A549 (cell line): ENCODE measurements around the gene RPL13. TPM values are rescaled to one million over a fixed set of nuclear protein-coding genes. Genes with fewer than 3 reads are reported as not detected.

Experiments
- ATAC-seq, 2 experiments: fragments of 200-7000 bp in 1 of 2; fragments of >200 bp in 1 of 2; cut with Nextera tagmentation in 1 of 2; cut with Tn5 transposase in 1 of 2; 3 replicates each; pipeline versions ENCODE4 v1.8.0 to v1.9.1; 2018 to 2020; ENCODE audit warnings: mild to moderate bottlenecking in 1 of 2, moderate library complexity in 1 of 2
- CTCF ChIA-PET: fragments of 300-600 bp; sonication (Branson Sonifier 250); formaldehyde crosslinking; extraction: SDS; loops from one replicate; lab custom pipeline; 2021; ENCODE audit warnings: antibody characterized with exemption, inconsistent platforms; lab: Yijun Ruan, JAX
- POLR2A ChIA-PET: fragments of 350-600 bp; formaldehyde crosslinking; extraction: SDS; loops from one replicate; lab custom pipeline; 2021; ENCODE audit warnings: antibody characterized with exemption, inconsistent platforms; lab: Yijun Ruan, JAX
- DNase-seq, 2 experiments: peaks; one replicate each; pipeline versions ENCODE4 v3.0.0 to v3.0.0-alpha.2; 2011 to 2016; ENCODE audit warnings: low read depth in 1 of 2, low spot score in 1 of 2
- FAIRE-seq: peaks from 2 replicates; lab custom pipeline; 2011; peaks lifted over from hg19 to GRCh38; lab: Jason Lieb, UNC
- H3K27ac ChIP-seq, 2 experiments: fragments of >200 bp; sonication (Bioruptor Twin); formaldehyde crosslinking; 3 replicates each; pipeline ENCODE4 v1.5.1; 2016 to 2017
- H3K4me1 ChIP-seq: fragments of >200 bp; sonication (Bioruptor Twin); formaldehyde crosslinking; 3 replicates; pipeline ENCODE4 v1.6.1; 2016
- H3K4me2 ChIP-seq: fragments of >200 bp; sonication (Bioruptor Twin); formaldehyde crosslinking; 3 replicates; pipeline ENCODE4 v1.6.1; 2016
- H3K4me3 ChIP-seq: fragments of >200 bp; sonication (Bioruptor Twin); formaldehyde crosslinking; 3 replicates; pipeline ENCODE4 v1.5.1; 2016
- H3K9me3 ChIP-seq: fragments of >200 bp; sonication (Bioruptor Twin); formaldehyde crosslinking; 3 replicates; pipeline ENCODE4 v1.6.1; 2016
- BCL3 ChIP-seq: fragments of >200 bp; sonication (Bioruptor Twin); formaldehyde crosslinking; IDR thresholded peaks from 3 replicates; pipeline ENCODE4 v1.6.1; 2016
- CBX2 ChIP-seq: fragments of 200-600 bp; sonication (generic); IDR thresholded peaks from 2 replicates; pipeline ENCODE4 v1.6.1; 2016; ENCODE audit warnings: low read depth, mild to moderate bottlenecking, borderline replicate concordance
- CBX8 ChIP-seq: fragments of 200-600 bp; sonication (generic); IDR thresholded peaks from 2 replicates; pipeline ENCODE4 v1.6.1; 2016
- CHD4 ChIP-seq: fragments of 200-600 bp; sonication (generic); IDR thresholded peaks from 2 replicates; pipeline ENCODE4 v1.6.1; 2016; ENCODE audit warnings: antibody characterized with exemption, mild to moderate bottlenecking, borderline replicate concordance
- EP300 ChIP-seq, 2 experiments: fragments of >200 bp; sonication (Bioruptor Twin); formaldehyde crosslinking; IDR thresholded peaks; 2 replicates in 1 of 2; 3 replicates in 1 of 2; pipeline ENCODE4 v1.6.1; 2016 to 2017
- FOSB ChIP-seq: fragments of 250-450 bp; sonication (Bioruptor Pico); IDR thresholded peaks from 2 replicates; pipeline ENCODE4 v1.5.0; 2020; ENCODE audit warnings: mild to moderate bottlenecking, moderate library complexity
- HDAC2 ChIP-seq: fragments of 200-600 bp; sonication (generic); IDR thresholded peaks from 2 replicates; pipeline ENCODE4 v1.6.1; 2016
- HEYL ChIP-seq: fragments of 250-450 bp; sonication (Bioruptor Pico); IDR thresholded peaks from 2 replicates; pipeline ENCODE4 v1.8.0; 2021; ENCODE audit warnings: mild to moderate bottlenecking, moderate library complexity
- HOXB5 ChIP-seq: fragments of 250-450 bp; sonication (Bioruptor Pico); IDR thresholded peaks from 2 replicates; pipeline ENCODE4 v1.5.0; 2020; ENCODE audit warnings: mild to moderate bottlenecking, moderate library complexity
- KDM5A ChIP-seq: fragments of 200-600 bp; sonication (generic); IDR thresholded peaks from 2 replicates; pipeline ENCODE4 v1.6.1; 2016; ENCODE audit warnings: antibody characterized with exemption, mild to moderate bottlenecking
- MAX ChIP-seq: IDR thresholded peaks from 2 replicates; pipeline ENCODE4 v1.6.1; 2012
- MYC ChIP-seq: IDR thresholded peaks from 2 replicates; pipeline ENCODE4 v1.6.1; 2012; ENCODE audit warnings: mild to moderate bottlenecking, inconsistent platforms, low read length, improper control_type of control experiment, borderline replicate concordance
- PBX3 ChIP-seq: IDR thresholded peaks from 2 replicates; pipeline ENCODE4 v1.6.1; 2012
- RARB ChIP-seq: fragments of 250-450 bp; sonication (Bioruptor Pico); IDR thresholded peaks from 2 replicates; pipeline ENCODE4 v1.8.0; 2021; ENCODE audit warnings: mild to moderate bottlenecking, moderate library complexity
- RCOR1 ChIP-seq: fragments of 150-350 bp; IDR thresholded peaks from 2 replicates; pipeline ENCODE4 v1.6.1; 2014; ENCODE audit warnings: antibody characterized with exemption, low read length, low read depth
- RNF2 ChIP-seq: fragments of 200-600 bp; sonication (generic); IDR thresholded peaks from 2 replicates; pipeline ENCODE4 v1.6.1; 2016; ENCODE audit warnings: low read depth, mild to moderate bottlenecking, antibody characterized with exemption, moderate library complexity, borderline replicate concordance
- SMC3 ChIP-seq: fragments of >200 bp; sonication (Bioruptor Twin); formaldehyde crosslinking; IDR thresholded peaks from 3 replicates; pipeline ENCODE4 v1.6.1; 2018; ENCODE audit warnings: inconsistent platforms
- SREBF2 ChIP-seq: fragments of 450-650 bp; IDR thresholded peaks from 2 replicates; pipeline ENCODE4 v1.6.1; 2014; ENCODE audit warnings: mild to moderate bottlenecking, moderate library complexity
- ZFP36 ChIP-seq: fragments of 450-650 bp; IDR thresholded peaks from 2 replicates; pipeline ENCODE4 v1.6.1; 2014; ENCODE audit warnings: borderline replicate concordance; ENCODE audit not compliant: partially characterized antibody
- ZSCAN20 ChIP-seq: fragments of 250-450 bp; sonication (Bioruptor Pico); IDR thresholded peaks from 2 replicates; pipeline ENCODE4 v1.8.0; 2022; ENCODE audit warnings: mild to moderate bottlenecking, moderate library complexity
- WGBS: methylation state at CpG from one replicate; pipeline ENCODE4 v1.1.6; 2017; ENCODE audit errors: missing lambda C conversion rate; 5-methylcytosine and 5-hydroxymethylcytosine counted together
- polyA plus RNA-seq, 4 experiments: library from polyadenylated mRNA; depleted of rRNA in 3 of 4; stranded (reverse); fragments of >200 nt; fragmentation: RNase III in 1 of 4; extraction: RNeasy Plus Mini Kit Qiagen cat#74134 plus additional on column Dnase treatment in 1 of 4; gene quantifications; 2 replicates in 3 of 4; 3 replicates in 1 of 4; pipeline ENCODE4 v1.2.3, GENCODE V29; 2011 to 2017

The RPL13 gene
- polyA plus RNA-seq, 2 of the 4 experiments (the other 2 are of a cell fraction), result 2,911 to 3,044 TPM

- peaks cover 29% of the 10 kb centered on the region for H3K4me1 ChIP-seq
- DNase-seq, result no peak
- POLR2A ChIA-PET, result no interaction called here
- no peak overlapping the region for H3K4me2 ChIP-seq
- H3K27ac ChIP-seq, result no peak overlapping the region
- no peaks in the 10 kb centered on the region for H3K9me3 ChIP-seq
- no peak for ATAC-seq
- TF ChIP-seq BCL3 (no peak), CHD4 (no peak), EP300 (IDR thresholded peaks at IDR 0.05) (no peak), RARB (no peak), SMC3 (no peak), ZFP36 (no peak), KDM5A (no peak), CBX2 (no peak), HEYL (no peak)
- FAIRE-seq, result no peak
- H3K4me3 ChIP-seq, result no peak overlapping the region
- 82% methylated on average over 15 of the region's 16 CpGs for WGBS
- CTCF ChIA-PET, result interaction anchor here (2.1 kb wide), 1 partner anchor 11 kb away, joined by 14 read pairs; no protein-coding TSS in a partner anchor
Observed at GRCh38 chr16:89604764-89605163, 44.3 kb downstream of the RPL13 start.

- no peak for TF ChIP-seq HOXB5 (CRISPR knock-in tag)
- TF ChIP-seq CBX8, result no peak
- no peak for TF ChIP-seq RNF2
- no peak for TF ChIP-seq CHD4
- TF ChIP-seq MAX, result no peak
- TF ChIP-seq MYC, result no peak
- no peak for TF ChIP-seq HDAC2
- TF ChIP-seq BCL3, result no peak
- no peak for TF ChIP-seq PBX3
- TF ChIP-seq, all 56 proteins: peak for 0
- ChIA-PET POLR2A (no interaction called here), CTCF (interaction anchor here (1.0 to 2.1 kb wide), 3 partner anchors 10 to 62 kb away, joined by 3 to 14 read pairs (median 4); no protein-coding TSS in a partner anchor)
- peaks cover 28% of the 10 kb centered on the region for H3K4me1 ChIP-seq
- no peak for FAIRE-seq
- no peak overlapping the region for H3K27ac ChIP-seq
- DNase-seq, result no peak
- no peak overlapping the region for H3K4me3 ChIP-seq
- no peak for ATAC-seq
- H3K9me3 ChIP-seq, result no peaks in the 10 kb centered on the region
- H3K4me2 ChIP-seq, result no peak overlapping the region
- WGBS, result 86% methylated on average over 24 of the region's 34 CpGs
Observed at GRCh38 chr16:89605186-89605970, 44.9 kb downstream of the RPL13 start.

GRCh38 chr16:89606006-89606405, 45.5 kb downstream of the RPL13 start:
- H3K4me1 ChIP-seq, result peaks cover 28% of the 10 kb centered on the region
- DNase-seq (no peak), ATAC-seq (no peak)
- POLR2A ChIA-PET, result no interaction called here
- H3K4me2 ChIP-seq, result no peak overlapping the region
- TF ChIP-seq ZSCAN20, result no peak
- no peak for TF ChIP-seq SREBF2
- no peak for TF ChIP-seq MYC
- TF ChIP-seq CHD4, result no peak
- no peak for TF ChIP-seq FOSB (CRISPR knock-in tag)
- no peak for TF ChIP-seq RCOR1
- TF ChIP-seq, all 56 proteins: peak for 0
- WGBS, result 88% methylated on average over 9 of the region's 9 CpGs
- no peak for FAIRE-seq
- Histone ChIP-seq H3K9me3 (no peaks in the 10 kb centered on the region), H3K27ac (no peak overlapping the region), H3K4me3 (no peak overlapping the region)
- CTCF ChIA-PET, result interaction anchor here (1.0 to 2.1 kb wide), 3 partner anchors 9 to 61 kb away, joined by 3 to 14 read pairs (median 4); no protein-coding TSS in a partner anchor
